NCI-H446 (cell line): ENCODE data around the gene TRMU.

Experiments
- DNase-seq, 2 experiments: peaks; one replicate each; lab custom pipeline; 2025; lab: John Stamatoyannopoulos, UW

TRMU gene, protein sequence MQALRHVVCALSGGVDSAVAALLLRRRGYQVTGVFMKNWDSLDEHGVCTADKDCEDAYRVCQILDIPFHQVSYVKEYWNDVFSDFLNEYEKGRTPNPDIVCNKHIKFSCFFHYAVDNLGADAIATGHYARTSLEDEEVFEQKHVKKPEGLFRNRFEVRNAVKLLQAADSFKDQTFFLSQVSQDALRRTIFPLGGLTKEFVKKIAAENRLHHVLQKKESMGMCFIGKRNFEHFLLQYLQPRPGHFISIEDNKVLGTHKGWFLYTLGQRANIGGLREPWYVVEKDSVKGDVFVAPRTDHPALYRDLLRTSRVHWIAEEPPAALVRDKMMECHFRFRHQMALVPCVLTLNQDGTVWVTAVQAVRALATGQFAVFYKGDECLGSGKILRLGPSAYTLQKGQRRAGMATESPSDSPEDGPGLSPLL

DNA sequence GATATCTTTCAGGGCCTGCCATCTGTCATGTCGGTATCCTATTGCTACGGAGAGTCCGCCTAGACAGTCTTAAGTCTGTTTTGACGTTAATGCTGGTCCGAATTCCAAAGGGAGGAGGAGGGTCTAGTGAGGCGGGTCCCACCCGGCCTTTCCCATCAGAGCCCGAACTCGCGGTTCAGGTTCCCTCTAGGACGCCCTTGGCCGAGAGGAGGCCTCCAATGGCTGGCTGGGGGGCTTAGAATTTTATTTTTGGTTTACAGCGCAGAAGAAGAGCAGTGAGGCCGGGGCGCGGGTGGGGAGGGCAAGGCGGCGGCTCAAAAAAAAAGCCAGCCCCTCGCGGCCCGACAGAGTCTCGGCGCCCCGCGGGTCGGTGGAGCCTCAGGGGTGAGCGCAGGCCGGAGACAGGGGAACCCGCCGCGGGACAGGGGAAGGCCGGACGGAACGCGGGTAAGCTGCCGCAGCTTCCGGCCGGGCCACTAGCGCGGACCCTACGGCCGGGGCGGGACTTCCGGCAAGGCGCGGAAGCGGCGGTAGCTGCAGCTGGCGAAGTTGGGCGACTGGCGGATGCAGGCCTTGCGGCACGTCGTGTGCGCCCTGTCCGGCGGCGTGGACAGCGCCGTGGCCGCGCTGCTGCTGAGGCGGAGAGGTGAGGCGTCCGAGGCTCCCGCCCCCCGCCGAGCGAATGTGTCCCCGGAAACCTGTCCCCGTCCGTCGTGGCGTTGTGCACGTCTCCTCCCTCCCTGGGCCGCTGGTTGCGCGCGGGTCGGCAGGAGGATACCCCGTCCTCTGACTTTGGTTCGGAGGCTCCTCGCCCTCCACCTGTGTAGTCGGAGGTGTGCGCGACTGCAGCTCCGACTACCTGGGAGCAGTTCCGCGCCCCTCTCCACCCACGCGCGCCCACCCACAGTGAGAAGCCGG lies at the start of gene TRMU:
Gene TRMU, plus strand, starts transcription at position 514 of the 918 bp plus-strand sequence. Its CDS starts 51 bp downstream, at position 565.
- peak; percentile 30 to 87 for DNase-seq

DNA sequence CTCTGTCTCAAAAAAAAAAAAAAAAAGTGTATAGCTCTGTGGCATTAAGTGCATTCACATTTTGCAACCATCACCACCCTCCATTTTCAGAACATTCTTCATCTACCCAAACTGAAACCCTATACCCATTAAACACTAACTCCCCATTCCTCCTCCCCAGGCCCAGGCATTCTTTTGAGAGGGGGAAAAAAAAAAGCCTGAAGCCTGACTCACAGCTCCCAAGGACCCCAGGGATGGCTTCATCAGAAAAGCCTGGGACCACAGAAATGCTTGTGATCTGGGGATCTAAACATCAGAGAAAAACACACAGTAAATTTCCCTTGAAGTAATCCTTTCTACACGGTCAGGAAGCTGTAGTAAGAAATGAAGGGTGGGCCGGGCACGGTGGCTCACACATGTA lies 49.5 kb upstream of the TRMU start:
- DNase-seq, result no peak

DNA sequence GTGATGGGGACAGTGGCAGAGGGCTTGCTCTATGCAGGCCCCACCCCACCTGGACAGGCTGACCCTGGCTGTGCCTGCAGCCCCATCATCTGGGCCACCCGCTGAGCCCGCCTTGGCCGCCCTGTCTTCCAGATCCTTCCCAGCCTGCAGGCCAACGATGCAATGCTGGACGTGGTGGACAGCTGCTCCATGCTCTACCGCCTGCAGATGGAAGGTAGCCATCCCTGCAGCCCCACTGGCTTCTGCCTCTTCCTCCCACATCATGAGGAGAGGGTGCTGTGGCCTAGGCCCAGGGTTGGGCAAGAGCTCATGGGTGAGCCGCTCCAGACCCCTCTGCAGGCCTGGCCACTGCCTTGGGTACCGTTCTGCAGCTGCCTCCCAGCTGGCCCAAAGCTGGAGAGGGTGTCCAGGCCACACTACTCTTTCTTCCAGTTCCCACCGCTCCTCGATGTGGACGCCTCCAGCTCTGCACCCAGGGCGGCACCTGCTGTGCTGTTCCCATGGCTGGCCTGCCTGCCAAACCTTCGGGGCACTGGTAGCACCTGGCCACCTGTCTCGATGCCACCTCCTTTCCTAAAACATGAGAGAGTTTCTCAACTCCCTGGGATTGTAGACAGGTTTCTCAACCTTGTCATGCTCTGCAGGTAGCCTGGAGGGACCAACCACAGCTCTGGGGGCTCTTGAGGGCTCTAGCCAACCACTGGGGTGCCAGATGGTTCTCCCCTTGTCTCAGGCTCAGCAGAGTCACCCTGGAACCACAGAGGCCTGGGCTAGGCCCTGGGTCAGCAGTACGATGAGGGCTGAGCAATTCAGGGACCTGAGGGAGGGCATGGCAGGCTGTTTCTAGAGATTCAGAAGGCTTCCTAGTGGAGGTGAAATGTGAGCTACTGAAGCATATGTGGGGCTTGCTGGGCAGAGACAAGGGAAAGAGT lies 48.3 kb upstream of the TRMU start:
- no peak for DNase-seq

DNA sequence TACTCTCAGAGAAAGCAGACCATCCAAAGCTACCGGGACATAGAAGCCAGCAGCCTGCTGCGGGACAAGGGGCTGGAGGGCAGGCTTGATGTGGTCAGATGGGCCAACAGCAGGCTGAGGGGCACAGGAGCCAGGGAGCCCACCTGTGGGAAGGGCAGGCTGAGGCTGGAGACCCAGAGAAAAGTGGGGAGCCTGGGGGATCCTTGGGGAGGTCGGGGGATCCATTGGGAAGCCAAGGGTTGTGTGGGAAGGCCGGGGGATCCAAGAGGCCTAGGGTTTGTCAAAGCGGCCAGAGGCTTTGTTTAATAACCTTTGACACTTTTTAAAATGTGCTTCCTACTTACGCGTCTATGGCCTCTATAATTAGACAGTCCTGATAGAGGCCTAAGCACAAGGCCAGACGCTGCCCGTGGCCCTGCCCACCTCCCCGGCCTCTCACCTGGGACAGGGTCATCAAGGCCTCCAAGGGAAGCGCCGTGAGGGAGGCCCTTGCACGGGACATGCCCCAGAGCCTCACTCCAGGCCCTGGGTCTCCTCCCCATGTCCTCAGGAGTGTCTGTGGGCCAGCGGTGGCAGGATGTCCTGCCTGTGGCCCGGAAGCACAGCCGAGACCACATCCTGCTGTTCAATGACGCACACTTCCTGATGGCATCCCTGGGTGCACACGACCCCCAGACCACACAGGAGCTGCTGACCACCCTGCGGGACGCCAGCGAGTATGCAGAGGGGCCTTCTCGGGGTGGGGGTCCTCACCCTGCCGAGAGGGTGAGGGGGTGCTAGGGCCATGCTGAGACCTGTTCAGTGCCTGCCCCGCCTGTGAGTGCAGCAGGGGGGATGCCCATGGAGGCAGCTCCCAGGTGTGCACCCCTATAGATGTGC lies 47.4 kb upstream of the TRMU start:
- no peak for DNase-seq

DNA sequence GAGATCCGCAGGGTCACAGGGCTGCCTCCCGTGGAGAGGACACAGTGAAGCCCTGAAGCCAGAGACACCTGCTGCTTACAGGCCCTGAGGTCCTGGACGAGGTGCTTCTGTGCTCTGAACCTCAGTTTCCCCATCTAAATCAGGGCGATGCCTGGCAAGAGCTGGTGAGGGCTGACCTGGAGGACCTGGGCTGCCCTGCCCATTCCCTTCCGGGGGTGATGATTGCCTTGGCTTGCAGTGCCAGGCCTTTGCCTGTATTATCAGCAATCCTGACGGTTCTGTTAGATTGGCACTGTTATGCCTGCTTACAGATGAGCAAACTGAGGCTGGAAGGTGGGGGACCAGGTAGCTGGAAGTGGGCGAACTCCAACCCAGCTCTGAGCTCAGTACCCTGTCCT lies 46.7 kb upstream of the TRMU start:
- DNase-seq, result no peak

DNA sequence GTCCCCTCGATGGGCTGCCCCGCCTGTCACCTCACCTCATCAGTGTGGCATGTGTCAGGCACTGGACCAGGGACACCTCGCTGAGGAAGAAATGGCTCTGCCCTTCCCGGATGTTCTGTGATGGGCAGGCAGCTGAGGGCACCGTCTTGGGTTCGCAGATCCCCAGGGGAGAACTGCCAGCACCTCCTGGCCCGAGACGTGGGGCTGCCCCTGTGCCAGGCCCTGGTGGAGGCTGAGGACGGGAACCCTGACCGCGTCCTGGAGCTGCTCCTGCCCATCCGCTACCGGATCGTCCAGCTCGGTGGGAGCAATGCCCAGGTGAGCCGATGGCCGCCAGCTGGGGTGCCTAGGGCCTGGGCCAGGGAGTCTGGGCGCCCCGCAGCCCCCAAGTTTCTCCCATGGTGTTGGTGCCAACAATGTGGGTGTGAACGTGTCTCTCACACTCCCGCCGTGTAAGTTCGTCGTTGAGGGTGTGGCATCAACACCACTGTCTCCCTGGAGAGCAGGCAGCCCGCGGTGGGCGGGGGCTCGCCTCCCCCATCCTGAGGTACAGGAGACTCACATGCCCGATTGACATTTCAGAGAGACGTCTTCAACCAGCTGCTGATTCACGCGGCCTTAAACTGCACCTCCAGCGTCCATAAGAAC lies 46.1 kb upstream of the TRMU start:
- DNase-seq, result no peak

DNA sequence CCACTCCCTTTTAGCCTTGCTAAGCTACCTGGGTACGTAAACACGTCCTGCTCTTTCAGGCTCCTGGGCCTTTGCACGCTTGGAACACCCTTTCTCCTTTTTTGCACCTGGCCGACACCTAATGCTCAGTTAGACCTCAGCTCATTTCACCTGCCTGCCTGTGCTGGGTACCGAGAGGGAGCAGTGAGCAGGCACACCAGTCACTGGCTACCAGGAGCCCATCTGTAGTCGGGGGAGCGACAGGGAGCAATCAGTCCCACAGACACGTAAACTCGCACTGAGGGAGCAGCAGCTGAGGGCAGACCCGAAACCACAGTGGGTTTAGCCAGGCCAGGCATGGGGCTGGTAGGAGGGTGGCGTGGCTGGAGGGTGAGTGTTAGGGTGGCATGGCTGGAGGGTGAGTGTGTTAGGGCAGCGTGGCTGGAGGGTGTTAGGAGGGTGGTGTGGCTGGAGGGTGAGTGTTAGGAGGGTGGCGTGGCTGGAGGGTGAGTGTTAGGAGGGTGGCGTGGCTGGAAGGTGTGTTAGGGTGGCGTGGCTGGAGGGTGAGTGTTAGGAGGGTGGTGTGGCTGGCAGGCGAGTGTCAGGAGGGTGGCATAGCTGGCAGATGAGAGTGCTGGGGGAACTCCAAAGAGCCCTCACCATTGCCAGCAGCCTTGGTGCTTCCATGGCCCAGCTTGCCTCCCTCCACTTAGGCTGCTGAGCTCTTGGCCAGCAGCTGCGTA lies 45.2 kb upstream of the TRMU start:
- no peak for DNase-seq

DNA sequence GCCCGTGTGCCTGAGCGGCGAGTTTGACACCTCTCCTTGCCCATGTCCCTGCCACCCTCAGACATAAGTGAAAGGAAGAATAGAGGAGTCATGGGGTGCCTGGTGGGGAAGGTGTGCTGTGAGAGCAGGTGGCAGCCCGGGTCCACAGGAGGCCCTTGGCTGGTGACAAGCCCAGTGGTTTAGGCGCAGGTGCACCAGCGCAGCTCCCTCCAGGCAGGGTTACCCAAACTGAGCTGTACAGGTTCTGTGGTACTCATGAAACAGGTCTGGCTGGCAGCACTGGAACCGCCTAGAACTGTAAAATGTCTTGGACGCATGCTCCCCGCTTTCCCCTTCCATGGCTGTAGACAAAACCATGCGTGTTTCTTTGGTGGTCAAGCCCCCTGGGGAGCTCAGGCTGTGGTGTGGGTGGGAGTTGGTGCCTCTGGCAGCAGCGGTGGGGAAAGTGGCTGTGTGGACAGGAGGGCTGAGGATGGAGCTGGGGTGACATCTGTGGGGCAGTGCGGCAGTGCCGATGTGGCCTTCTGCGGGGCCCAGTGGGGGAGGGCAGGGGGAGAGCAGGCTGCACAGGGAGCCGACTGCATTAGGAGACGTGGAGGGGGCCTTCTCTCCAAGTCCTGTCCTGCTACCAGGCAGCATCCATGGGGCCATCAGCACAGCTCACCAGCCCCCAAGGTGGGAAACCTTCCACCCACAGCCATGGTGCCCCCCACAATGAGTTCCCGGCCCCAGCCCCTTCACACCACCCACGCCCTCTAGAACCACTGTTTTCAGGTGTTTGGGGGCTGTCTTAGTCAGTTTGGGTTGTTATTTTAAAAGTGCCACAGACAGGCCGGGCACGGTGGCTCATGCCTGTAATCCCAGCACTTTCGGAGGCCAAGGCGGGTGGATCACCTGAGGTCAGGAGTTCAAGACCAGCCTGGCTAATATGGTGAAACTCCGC lies 44.4 kb upstream of the TRMU start:
- no peak for DNase-seq

DNA sequence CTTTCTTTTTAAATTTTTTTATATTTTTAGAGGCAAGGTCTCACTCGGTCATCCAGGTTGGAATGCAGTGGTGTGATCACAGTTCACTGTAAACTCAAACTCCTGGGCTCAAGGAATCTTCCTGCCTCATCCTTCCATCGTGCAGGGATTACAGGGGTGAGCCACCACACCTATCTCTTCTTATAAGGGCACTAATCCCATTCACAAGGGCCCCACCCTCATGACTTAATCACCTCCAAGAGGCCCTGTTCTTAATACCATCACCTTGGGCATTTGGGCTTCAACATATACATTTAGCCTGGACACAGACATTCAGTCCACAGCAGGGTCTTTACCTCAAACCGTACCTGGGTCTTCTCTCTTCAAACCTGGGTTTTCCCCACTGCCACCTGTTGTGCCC lies 43.3 kb upstream of the TRMU start:
- DNase-seq, result no peak

DNA sequence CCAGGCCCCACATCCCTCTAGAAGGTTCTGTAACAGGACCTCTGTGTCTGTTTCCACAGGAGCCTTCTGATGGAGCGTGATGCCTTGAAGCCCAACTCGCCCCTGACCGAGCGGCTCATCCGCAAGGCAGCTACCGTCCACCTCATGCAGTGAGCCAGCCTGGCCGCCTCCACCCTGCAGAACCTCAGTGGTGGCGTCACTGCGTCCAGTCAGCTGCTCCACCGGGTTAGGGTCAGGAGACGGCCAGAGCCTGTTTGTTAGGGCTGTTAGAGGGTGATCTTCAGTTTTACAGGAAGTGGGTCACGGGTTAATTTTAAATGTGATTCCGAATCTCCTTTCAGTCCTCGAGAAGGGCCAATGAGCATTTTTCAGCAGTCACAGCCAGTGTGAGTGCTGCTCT lies 42.8 kb upstream of the TRMU start:
- DNase-seq, result no peak

DNA sequence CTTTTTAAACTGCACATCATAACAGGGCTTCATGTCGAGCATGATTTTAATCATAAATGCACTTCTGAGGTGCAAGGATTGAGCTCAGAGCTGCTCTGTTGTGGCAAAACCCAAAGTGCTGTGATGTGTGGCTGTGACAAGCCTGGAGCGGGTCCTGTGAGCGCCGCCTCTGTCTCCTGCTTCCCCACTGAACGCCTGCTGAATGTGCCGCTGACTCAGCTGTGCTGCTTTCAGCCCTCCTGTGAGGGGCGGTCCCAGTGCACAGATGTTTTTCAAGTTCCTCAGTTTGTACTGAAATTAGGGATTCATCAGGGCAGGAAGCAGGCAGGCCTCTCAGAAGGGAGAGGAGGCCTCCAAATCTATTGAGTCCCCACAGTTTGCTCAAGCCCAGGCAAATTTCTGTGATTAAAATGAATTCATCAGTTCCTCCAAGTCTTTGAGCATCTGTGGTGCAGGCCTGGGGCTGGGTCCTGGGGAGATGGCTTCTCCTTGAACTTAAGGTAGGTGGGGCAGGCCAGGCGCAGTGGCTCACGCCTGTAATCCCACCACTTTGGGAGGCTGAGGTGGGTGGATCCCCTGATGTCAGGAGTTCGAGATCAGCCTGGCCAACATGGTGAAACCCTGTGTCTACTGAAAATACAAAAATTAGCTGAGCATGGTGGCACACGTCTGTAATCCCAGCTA lies 41.8 kb upstream of the TRMU start:
- no peak for DNase-seq

DNA sequence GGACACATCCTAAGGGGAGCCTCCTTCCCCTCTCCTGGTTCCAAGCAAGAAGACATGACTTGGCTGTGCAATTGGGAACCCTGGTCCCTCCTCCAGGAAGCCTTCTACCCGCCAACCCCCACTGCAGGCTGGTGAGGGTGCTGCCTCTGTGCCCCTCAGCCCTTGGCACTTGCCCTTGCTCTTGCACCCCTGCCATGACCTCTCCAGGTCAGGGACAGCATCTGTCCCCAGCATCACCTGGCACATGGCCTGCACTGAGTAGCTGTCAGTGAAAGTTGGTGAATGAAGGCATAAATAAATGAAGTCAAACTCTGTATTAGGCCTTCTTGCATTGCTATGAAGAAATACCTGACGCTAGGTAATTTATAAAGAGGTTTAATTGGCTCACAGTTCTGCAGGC lies 40.7 kb upstream of the TRMU start:
- DNase-seq, result no peak

DNA sequence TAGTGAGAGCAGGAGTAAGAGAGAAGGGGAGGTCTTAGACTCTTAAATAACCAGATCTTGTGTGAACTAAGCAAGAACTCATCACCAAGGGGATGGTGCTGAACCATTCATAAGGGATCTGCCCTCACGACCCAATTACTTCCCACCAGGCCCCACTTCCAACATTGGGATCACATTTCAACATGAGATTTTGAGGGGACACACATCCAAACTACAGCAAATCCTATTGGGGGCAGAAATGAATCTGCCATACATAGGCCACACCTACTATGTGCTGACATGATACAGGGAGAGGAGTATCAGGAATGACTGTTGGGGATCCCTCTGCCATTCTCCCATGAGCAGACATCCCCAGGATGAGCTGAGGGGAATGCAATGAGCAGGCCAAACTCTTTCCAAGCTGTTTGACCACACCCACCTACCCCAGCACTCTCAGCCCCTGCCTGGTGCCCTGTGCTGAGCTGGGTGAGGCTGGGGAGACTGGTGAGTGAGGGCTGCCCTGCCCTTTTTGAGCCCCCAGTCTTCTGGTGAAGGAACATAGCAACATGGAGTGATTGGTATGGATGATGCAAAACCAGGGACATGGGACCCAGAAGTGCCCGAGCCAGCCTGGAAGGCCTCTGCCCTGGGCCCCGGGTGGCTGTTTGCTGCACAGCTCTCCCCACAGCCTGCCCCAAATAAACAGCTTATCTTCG lies 40.1 kb upstream of the TRMU start:
- no peak for DNase-seq

DNA sequence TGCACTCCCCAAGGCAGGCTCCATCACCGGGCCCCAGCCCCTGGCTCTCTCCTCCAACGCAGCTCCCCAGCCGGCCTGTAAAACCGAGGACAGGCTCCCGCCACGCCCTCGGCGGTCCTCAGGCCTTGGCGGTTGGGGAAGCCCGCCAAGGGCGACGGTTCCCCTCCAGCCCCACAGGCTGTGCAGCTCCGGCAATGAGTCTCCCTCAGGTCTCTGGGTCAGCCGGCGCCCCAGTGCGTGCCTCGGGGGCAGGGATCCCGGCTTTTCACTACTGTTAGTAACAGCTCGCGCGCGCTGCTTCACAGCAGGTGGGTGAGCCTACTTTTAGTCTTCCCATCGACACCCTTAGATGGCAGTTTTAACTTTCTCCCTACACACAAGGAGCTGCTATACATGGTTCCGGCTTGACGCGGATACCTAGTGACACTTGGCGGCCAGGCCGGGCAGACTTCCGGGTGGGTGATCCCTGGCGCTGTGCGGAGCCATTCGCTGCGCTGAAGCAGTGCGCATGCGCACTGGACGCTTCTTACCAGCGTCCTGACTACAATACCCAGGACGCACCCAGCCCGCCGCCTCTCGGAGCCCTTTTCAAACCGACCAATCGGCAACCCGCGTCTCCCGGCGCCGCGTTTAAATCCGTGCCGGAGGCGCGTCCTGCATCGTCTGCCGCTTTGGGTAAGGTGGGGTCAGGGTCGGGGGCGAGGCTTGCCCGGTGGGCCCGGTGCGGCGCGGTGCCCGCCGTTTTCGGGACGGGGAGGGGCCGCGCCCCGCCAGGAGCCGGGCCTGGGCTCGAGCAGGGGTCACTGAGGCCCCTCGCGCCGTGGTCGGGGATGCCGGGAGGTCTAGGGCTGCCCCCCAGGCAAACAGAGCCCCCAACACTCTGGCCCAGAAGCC lies 39.0 kb upstream of the TRMU start, which contains the start of gene GTSE1:
Gene GTSE1, plus strand, starts transcription at position 614 of the 894 bp plus-strand sequence. CDS start 531 bp downstream, outside the sequence.
- peak; percentile 97 to 98 for DNase-seq

DNA sequence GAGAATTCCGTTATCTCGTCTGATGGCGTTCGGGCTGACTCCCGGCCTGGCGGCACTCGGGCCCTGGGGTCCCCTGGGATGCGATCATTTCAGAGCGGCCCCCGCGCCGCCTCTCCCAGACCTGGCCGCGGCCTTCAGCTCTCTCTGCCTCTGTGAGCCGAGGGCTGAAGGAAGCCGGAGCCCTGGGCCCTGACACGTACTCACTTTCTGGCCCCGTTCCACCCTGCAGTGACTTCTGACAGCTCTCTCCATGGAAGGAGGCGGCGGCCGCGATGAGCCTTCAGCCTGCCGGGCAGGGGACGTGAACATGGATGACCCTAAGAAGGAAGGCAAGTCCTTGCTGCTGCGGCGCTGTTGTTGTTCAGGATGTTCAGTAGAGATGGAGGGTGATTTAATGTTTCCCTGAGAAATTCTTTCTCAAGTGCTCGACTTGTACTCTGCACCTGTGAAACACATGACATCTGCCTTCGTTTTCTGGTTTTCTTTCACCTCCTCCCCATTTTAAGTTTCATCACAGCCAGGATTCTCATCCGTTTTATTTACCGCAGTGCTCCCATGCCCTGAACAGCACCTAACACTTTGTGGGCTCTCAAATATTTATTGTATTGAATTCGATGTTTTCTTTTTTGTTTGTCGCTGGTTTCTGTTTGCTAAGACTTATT lies 38.2 kb upstream of the TRMU start:
- DNase-seq, result peak in 1 of 2 experiments; percentile 41

DNA sequence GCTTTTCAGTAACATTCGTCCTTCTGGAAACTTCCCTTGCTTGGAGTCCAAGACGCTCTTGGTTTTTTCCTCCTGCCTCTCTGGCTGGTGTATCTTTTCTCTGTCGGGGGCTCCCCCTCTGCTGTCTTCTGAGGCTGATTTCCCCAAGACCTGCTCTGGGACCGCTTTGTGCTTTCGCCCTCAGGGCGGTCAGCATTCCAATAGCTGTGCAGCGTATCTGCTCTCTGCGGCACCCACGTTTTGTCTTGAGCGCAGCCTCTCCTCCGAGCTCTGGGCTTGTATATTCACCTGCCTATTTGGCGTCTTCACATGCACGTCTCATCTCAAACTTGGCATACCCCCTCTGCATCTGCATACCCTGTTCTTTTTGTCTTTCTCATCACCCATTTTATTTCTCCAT lies 36.4 kb upstream of the TRMU start:
- no peak for DNase-seq
